Stimulated activated CD8-positive, alpha-beta memory T cell treated with anti-CD3 and anti-CD28 coated beads, Interleukin-15, amount 100 ng/mL, for 48 hours (primary cell): Measurements from ENCODE around the gene LRRFIP1.
"Not testable (repeated sequence)": the region's sequence is repeated elsewhere in the genome, so short reads cannot be mapped to it uniquely, and the experiment has no call there.

Experiments
- DNase-seq, 2 donors: peaks; one replicate each; pipeline ENCODE4 v3.0.0-alpha.2; 2020; ENCODE audit warnings: low read depth in 2 of 2

The LRRFIP1 gene

DNA sequence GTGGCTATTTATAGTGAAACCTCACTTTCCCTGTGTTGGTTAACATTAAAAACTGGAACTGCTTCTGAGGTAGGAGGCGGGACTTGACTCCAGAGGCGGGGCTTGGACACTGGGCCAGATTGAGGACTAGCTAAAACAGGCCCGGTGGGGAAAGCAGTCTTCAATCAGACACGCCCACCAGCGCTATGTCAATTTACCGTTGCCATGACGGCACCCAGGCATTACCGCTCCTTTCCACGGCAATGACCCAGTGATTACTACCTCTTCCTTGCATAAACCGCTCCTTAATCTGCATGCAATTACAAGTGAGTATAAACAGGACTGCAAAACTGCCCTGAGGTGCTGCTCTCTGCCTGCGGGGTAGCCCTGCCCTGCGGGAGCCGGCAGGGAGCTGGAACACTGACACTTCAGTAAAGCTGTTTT, 35.3 kb downstream of the LRRFIP1 start:
- DNase-seq = peak; percentile 42 to 46

DNA sequence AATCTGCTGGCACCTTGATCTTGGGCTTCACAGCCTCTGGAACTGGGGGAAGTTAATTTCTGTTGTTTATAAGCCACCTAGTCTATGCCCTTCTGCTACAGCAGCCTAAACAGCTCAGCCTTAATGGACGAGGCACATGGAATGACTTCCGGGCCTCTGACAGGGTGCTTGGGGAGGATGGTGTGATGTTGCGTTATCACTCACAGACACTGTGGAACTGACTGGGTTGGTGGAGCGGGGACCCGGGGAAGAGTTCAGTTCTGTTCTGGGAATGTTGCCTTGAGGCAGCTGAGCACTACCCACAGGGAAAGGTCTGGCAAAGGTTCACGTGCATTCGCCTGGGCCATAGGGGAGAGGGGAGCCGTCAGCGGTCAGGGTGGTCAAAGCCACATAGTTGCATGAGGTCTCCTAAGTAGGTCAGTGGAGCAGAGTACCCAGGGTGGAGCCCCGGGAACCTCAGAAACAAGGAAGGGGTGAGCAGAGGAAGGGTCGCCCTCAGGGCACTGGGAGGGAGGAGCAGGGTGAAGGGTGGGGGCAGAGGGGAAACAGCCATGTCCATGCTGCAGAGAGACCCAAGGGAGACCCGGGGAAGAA, 36.2 kb downstream of the LRRFIP1 start:
- DNase-seq = no peak

DNA sequence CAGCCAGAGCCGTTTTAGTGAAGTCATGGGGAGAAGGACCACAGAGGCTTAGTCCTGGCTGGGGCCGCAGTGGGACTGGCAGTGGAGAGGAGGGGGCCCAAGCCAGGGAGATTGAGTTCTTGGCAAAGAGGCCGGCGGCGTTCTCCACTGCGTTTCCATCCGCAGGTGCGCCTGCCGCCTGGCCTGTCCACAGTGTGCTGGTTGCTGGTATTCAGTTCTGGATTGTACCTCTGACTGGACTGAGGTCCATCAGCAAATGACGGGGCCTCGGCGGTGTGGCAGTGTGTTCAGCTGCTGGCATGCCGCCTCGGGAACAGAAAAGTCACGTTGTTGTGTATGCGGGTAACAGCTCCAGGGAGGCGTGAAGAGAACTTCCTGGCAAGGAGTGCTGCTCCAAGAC, 36.8 kb downstream of the LRRFIP1 start:
- DNase-seq = no peak

DNA sequence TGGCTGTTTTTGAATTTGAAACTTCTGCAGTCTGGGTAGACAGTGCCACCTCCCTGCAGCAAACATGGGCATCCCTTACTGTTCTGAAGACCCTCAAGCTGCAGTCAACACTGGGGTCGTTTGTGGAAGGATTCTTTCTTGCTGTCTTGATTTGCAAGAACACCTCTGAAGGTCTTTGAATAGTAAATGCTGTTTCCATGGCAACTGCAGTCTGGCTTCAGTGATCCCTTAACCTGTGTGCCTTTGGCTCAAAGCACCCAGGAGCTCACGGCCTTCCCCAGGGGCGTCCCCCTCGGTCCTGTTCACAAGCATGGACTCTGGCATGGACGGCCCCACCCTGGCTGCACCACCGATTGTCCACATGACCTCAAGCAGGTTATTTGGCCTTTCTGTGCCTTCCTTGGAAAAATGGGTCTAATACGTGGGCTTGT, 38.3 kb downstream of the LRRFIP1 start:
- no peak for DNase-seq

DNA sequence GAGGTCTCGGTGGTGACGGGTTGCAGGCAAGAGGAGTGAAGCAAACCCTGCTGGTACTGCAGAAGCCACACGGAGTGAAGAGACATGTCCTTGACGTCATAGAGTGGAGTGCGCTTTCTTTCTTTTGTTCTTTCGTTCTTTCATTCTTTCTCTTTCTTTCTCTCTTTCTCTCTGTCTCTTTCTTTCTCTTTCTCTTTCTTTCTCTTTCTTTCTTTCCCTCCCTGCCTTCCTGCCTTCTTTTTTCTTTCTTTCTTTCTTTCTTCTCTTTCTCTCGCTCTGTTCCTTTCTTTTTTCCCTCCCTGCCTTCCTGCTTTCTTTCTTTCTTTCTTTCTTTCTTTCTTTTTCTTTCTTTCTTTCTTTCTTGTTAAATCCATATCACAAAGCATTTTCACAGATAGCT, 39.2 kb downstream of the LRRFIP1 start:
- DNase-seq = no peak

DNA sequence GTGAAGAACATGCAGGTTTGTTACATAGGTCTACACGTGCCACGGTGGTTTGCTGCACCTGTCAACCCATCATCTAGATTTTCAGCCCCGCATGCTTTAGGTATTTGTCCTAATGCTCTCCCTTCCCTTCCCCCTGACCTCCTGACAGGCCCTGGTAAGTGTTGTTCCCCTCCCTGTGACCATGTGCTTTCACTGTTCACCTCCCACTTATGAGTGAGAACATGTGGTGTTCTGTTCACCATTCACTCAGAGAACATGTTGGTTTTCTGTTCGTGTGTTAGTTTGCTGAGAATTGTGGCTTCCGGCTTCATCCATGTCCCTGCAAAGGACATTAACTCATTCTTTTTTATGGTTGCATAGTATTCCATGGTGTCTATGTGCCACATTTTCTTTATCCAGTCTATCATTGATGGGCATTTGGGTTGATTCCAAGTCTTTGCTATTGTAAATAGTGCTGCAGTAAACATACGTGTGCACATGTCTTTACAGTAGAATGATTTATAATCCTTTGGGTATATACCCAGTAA, 39.7 kb downstream of the LRRFIP1 start:
- DNase-seq = not testable (repeated sequence)

DNA sequence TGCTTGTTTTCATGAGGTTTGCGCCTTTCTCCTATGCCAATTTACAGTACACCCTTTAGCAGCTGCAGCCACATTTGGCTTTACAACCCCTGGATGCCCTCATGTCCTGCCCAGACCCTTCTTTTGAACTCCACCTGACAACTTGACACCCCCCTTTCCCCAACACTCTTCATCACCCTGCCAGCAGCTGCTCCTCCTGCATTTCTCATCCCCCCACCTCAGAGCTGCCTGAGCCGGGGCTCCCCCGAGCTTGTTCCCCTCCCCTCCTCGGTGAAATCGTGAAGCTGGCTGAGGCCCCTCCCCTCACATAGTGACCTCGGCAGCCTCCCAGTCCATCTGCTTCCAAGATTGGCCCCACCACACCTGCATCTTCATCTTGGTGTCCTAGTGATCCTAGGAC, 40.5 kb downstream of the LRRFIP1 start:
- DNase-seq = no peak

DNA sequence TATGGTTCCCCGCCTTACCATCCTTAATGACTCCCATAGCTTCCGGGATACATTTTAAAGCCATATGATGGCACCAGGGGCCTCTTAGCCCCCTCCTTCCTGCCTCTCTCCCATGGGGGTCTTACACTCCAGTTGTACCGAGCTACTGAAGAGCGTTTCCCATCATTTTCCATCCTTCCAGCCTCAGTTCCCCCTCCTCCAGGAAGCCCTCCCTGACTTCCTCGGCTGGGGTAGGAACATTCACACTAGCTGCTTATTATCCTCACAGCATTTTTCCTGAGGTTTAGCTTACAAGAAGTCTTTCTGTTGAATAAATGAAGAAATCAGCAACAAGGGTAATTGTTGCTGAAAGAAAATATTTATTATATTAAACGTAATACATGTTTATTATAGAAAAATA, 41.1 kb downstream of the LRRFIP1 start:
- DNase-seq = no peak

DNA sequence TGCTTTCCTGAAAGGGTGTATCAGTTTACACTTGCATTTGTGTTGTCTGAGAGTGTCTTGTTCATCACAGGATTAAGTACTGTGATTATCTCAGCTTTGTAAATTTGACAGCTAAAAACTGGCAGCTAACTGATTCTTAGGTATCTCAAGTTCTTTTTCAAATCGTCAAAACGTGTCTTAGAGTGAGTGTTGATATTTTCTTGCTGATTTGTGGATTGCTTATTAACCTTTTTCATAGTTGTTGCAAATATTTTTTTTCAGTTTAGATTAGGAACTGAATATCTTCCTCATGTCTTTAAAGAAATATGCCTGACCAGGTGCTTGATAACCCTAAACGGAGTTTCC, 41.9 kb downstream of the LRRFIP1 start:
- no peak for DNase-seq

DNA sequence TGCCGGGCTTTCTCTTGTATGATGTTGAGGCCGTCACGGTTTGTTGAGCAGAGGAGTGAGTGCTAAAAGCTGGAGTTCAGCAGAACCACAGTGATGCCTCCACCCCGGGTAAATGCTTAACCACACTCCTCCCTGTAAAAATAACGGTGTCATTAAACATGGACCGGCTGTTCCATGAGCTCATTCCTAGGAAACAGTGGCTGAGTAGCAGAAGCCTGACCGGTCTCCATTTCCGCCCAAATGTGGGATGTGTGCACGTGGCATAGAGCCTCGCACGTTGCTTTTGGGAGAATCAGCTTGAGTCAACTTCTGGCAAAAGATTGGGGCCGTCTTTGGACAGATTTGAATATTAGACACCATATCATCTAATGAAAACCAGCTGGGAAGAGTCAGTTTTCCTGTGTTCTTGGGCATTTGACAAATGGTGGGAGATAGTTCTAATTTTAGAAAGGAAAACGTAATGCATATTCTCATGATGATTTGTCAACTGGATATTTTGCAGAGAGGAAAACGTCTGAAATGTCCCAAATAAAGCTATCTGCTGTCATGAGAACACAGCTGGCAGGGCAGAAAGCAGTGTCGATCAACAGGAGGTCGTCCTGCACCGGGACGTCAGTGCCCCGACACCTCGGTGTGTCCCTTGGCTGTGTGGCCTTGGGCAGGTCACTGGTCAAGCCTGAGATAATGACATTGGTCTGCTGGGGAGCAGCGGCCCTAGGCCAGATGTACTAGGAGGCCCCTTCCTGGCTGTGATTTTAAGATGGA, 42.4 kb downstream of the LRRFIP1 start:
- DNase-seq = no peak

DNA sequence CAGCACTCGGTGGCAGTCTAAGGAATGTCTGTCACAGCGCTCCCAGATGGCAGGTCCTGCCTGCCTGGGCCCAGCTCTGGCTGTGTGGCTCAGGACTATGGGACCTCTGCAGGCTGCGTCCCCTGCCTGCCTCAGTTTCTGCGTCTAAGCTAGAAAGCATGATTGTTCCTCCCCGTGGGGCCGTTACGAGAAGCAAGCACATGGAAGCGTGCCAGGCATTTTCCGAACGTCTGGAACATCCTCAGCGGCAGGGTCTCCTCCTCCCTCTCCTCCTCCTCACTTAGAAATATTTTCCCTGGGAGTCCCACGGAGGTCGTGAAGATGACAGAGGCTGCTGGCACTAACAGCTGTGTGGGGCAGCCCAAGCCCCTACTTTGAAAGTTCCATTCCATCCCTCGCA, 43.3 kb downstream of the LRRFIP1 start:
- no peak for DNase-seq

DNA sequence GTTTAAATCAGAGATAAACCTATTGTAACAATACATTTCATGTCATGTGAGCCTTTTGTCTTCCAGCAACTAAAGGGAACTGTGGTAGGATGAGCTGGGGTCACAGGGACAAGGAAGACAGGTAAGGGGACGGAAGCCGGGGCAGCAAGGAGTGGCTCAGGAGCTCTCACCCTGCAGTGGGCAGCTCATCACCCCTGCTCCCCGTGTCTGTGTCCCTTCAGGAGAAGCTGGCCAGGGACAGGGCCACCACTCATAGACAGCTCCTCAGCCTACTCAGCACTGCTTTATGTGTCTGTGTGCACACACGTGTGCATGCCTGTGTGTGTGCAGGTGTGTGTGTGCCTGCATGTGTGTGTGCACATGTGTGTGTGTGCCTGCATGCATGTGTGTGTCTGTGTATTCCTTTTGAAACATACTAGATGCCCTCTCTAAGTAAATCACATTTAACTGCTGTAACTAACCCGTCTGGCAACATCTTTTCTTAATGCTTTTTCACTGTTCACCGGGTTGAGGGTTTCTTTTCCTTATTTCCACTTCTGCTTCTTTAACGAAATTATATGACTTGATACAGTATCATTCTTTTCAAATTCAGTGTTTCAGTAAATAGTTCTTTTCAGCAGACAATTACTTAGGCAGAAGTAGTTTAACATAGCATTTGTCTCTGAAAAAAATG, 44.2 kb downstream of the LRRFIP1 start:
- no peak for DNase-seq

DNA sequence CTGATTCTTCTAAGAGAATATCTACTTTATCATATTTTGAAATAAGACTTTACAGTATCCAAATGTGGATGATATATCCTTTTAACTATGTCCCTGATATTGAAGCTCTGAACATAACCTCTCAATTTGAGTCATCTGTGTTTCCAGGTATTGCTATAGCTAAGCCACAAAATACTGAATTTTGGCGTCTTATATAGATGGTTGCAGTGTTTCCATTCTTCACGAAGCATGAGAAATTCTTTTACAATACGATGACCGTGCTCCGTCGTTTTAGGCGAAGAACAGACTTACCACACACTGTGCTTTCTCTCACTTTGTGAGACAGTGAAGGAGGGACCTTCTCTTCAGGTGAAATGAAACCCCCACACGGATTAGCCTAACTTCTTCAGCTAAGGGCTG, 45.3 kb downstream of the LRRFIP1 start:
- no peak for DNase-seq

DNA sequence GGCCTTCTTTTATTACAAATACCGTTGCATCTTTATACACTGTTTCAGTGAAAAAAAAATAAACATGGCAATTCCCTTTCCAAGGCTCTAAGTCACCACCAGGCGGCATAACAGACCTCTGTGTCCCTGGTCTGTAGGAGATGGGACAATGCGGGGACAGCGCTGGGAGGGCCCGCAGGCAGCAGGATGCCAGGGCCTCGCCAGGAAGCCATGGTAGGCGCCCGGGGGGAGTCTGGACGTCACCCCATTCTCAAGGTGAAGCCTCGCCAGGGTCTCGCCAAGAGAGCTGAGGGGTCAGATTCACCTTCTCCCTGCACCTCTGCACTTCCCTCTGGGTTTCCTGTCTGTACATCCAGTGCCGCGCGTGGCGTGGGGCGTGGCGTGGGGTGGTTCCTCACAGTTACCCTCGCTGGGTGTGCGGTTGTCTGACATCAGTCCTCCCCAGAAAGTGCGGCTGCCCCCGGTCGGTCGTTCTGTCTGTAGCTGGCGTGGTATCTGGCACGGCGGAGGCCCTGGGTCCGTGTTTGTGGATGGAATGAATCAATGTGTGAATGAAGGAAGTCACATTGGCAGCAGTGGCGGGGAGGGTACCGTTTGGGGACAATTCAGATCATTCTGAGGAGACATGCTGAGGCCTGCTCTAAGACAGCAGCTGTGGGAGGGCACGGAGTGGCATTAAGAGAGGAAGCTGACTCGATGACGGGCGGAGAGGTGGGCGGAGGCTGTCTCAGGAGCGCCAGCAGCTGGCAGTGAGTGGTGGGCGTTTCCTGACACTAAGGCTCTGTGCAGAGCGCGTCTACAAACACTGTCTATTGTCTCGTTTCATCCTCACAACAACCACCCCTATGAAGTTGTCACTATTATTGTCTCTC, 46.0 kb downstream of the LRRFIP1 start:
- DNase-seq = peak; percentile 81 to 85

DNA sequence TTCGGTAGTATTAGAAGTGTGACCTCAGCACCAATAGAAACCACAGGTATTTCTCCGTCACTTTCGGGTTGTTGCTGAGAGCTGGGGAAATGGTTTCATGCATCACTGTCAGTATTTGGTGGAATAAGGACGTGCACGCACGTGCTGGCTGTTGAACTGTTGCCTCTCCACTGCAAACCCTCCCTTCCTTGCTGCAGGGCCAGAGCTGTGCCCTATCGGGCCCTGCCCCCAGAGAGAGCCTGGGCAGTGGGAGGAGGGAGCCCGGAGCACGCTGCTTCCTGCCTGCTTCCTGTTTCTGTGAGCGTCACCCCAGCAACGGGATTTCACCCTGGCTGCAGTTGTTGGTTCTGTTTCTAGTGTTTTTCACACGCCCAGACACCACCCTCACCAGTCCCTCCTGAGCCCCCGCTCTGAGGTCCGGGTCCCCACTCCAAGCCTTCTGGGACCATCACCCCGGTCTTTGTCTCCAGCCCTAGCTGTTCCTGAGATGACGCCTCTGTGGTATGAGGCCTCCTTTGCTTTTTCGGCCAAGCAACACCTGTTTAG, 47.4 kb downstream of the LRRFIP1 start:
- peak; percentile 66 to 73 for DNase-seq

DNA sequence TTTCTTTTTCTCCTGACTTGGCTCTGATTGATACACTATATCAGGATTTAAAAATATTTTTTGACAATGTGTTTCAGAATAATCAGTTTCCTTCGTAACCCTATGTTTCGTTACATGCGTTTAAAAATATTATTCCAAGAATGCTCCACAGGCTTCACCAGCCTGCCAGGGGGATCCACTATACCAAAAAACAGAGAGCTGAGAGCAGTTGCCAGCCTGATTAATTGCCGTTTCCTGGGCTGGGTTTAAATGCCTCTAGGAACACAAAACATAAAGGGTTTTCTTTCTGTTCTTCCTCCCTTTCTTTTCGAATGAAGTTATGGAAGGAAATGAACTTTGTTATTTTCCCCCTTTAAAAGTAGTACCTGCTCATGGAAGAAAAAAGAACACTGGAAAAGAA, 47.9 kb downstream of the LRRFIP1 start:
- DNase-seq = no peak

DNA sequence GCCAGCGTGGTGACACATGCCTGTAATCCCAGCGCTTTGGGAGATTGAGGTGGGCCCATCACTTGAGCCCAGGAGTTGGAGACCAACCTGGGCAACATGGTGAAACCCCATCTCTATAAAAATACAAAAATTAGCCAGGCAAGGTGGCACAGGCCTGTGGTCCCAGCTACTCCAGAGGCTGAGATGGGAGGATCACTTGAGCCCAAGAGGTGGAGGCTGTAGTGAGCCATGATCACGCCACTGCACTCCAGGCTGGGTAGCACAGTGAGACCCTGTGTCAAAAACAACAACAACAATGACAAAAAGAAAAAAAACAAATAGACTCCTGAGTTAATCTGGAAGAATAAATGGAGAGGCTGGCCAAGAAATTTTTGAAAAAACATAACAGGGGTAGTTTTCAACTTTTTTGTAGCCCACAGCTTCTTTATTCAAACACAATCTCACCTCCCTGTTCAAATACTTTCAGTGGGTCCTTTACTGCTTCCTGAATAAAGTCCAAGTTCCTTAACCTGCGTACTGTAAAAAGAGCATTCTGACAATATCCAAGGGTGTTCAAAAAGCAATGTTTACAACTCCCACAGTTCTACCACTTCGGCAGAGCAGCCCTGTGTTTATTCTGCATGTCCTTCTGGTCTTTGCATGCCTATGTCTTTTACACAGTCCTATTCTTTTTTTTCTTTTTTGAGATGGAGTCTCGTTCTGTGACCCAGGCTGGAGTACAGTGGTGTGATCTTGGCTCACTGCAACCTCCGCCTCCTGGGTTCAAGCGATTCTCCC, 53.5 kb downstream of the LRRFIP1 start:
- DNase-seq = no peak

DNA sequence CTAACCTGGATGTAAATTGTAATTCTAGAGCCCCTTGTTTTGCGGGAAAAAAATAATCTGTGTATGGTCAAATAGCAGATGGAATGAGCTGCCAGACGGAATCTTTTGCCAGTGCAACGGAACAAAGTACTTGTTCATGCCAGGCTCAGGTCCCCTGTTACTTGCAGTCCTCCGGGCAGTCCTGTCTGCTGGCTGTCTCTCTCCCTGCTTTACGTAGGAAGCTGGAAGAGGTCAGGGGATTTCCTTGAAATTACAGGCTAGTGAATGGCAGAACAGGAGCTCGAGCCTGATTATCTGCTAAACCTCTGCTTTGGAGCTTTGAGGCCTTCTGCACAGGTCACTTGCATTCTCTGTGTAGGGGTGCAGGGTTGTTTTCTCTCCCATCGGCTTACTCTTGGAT, 54.8 kb downstream of the LRRFIP1 start:
- no peak for DNase-seq

DNA sequence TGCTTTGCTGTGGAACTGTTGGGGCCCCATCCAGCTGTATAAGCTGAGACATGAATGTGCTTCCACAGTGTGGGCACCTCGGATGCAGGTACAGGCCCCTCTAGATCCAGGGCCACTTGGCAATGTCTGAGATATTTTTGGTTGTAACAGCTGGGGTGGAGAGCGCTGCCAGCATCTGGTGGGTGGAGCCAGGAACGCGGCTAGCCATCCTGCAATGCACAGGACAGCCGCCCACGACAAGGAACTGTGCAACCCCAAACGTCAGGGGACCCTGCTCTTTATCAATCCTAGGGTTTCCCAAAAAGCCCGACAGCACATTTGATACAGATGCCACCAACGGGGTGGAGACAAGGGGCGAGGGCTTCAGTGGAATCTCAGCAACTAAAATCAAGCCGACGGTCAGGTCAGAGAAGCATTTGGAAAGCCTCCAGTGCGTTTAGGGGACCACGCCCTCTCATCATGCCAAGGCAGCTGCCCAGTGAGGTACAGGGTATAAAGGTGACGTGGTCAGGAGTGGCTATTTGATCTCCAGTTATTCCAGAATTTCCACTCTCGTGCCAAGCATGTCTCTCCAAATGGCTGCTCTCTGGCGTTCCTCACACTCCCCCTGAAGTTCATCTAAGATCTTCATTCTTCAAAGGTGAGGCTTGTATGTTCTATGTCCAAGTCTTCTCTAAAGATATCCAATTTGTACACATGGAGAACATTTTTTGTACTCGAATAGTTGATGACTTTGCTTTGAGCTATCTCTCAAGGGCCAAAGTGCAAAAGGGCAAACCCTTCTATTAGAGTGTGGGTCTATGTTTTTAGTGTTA, 55.7 kb downstream of the LRRFIP1 start:
- no peak for DNase-seq

DNA sequence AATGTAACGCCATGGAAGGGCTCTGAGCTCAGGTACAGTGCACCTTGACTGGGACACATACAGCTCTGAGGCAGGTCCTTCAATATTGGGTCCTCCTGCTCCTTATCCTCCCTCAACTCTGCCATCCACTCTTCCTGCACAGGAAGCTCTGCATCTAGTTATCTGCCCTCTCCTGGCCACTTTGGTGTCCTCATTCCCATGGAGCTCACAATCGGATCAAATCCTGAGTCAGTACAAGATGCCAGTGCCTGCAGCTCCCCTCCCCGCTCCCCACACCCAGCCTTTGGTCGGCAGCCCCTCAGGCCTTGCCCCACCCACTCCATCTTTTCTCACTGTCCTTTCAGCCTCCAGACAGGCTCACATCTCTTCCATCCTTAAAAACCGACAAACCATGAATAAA, 58.0 kb downstream of the LRRFIP1 start:
- DNase-seq = no peak
